ENCODE results near the gene MACROH2A2. TPM values are rescaled to one million over a fixed set of nuclear protein-coding genes. Genes with fewer than 3 reads are reported as not detected.
"Not testable (repeated sequence)": the region's sequence is repeated elsewhere in the genome, so short reads cannot be mapped to it uniquely, and the experiment has no call there.

MACROH2A2 gene
- total and polyA plus RNA-seq, 12 donors: 10.0 to 17.5 (median 12.7) TPM

- Histone ChIP-seq H3K27me3 (no peaks in the 10 kb centered on the region), H3K4me3 (no peak overlapping the region), H3K9me3 (no peaks in the 10 kb centered on the region), H3K27ac (no peak overlapping the region), H3K36me3 (peaks cover 0 to 84% (median 4%) of the 10 kb centered on the region in 9 donors), H3K4me1 (no peaks in the 10 kb centered on the region)
- intact Hi-C loops (cut with DNase I): no loop called here
- DNase-seq: no peak
- ATAC-seq: no peak
- TF ChIP-seq, protein P1, sequence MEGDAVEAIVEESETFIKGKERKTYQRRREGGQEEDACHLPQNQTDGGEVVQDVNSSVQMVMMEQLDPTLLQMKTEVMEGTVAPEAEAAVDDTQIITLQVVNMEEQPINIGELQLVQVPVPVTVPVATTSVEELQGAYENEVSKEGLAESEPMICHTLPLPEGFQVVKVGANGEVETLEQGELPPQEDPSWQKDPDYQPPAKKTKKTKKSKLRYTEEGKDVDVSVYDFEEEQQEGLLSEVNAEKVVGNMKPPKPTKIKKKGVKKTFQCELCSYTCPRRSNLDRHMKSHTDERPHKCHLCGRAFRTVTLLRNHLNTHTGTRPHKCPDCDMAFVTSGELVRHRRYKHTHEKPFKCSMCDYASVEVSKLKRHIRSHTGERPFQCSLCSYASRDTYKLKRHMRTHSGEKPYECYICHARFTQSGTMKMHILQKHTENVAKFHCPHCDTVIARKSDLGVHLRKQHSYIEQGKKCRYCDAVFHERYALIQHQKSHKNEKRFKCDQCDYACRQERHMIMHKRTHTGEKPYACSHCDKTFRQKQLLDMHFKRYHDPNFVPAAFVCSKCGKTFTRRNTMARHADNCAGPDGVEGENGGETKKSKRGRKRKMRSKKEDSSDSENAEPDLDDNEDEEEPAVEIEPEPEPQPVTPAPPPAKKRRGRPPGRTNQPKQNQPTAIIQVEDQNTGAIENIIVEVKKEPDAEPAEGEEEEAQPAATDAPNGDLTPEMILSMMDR (IDR thresholded peaks at IDR 0.05): no peak
Measured at GRCh38 chr10:70097459-70097858, 44.8 kb downstream of the MACROH2A2 start.

- intact Hi-C loops (cut with DNase I): loop anchor here in 1 of 10 donors (2.0 kb wide), 1 partner anchor 19 kb away; no protein-coding TSS in a partner anchor
- DNase-seq (no peak), ATAC-seq (no peak)
- Histone ChIP-seq H3K4me1 (no peaks in the 10 kb centered on the region), H3K9me3 (no peaks in the 10 kb centered on the region), H3K36me3 (peaks cover 0 to 82% (median 4%) of the 10 kb centered on the region in 9 donors), H3K27me3 (no peaks in the 10 kb centered on the region), H3K4me3 (no peak overlapping the region), H3K27ac (no peak overlapping the region)
- 88 to 96% methylated on average over 3 of the region's 3 CpGs for WGBS, 2 donors
- TF ChIP-seq, protein P1 (IDR thresholded peaks at IDR 0.05): no peak
Measured at GRCh38 chr10:70098271-70098670, 45.6 kb downstream of the MACROH2A2 start.

DNA sequence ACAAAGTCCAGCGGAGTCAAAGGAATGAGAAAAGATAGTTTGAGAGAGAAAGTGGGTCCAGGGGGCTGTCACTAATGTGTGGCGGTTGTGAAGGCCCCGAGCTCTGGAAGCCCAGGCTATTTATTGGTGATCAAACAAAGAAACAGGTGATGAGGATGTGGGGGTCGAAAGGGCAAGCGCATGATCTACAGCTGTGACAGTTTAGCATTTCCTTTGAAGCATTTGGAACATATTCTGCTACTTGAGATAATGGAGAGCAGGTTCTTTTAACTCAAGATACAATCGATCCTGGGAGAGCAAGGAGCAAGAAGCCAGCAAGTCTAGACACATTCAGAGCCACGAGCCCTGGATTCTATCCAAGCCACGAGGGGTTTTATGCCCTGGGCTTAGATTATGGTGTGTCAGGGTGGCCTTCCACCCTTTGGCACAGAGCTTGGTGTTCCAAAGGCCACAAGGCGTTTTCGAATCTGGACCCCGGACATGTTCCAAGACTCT, 48.5 kb downstream of the MACROH2A2 start:
- WGBS, 2 donors: 85 to 87% methylated on average over 11 of the region's 11 CpGs
- DNase-seq; intact Hi-C loops (cut with DNase I); H3K27me3 ChIP-seq; H3K4me1 ChIP-seq; H3K27ac ChIP-seq; H3K4me3 ChIP-seq; ATAC-seq; H3K9me3 ChIP-seq: not testable (repeated sequence)
- H3K36me3 ChIP-seq: peaks cover 0 to 62% (median 0%) of the 10 kb centered on the region in 9 donors

GRCh38 chr10:70101668-70102067, 49.0 kb downstream of the MACROH2A2 start:
- Histone ChIP-seq H3K27ac (no peak overlapping the region), H3K9me3 (no peaks in the 10 kb centered on the region), H3K27me3 (no peaks in the 10 kb centered on the region), H3K4me3 (no peak overlapping the region), H3K36me3 (peaks cover 0 to 60% (median 0%) of the 10 kb centered on the region in 9 donors), H3K4me1 (no peaks in the 10 kb centered on the region)
- 66 to 81% methylated on average over 3 of the region's 3 CpGs for WGBS, 2 donors
- intact Hi-C loops (cut with DNase I): no loop called here
- no peak for DNase-seq
- no peak for ATAC-seq
- TF ChIP-seq, protein P1 (IDR thresholded peaks at IDR 0.05): no peak

GRCh38 chr10:70106958-70107791, 54.5 kb downstream of the MACROH2A2 start:
- ATAC-seq (peak in 3 of 8 donors; percentile 13 to 43 (median 18)), DNase-seq (no peak)
- WGBS, 2 donors: 71 to 74% methylated on average over 22 of the region's 22 CpGs
- Histone ChIP-seq H3K4me1 (no peaks in the 10 kb centered on the region), H3K9me3 (no peaks in the 10 kb centered on the region), H3K27ac (no peak overlapping the region), H3K4me3 (no peak overlapping the region), H3K36me3 (peaks cover 0 to 54% (median 10%) of the 10 kb centered on the region in 9 donors), H3K27me3 (no peaks in the 10 kb centered on the region)
- intact Hi-C loops (cut with DNase I): no loop called here
- TF ChIP-seq, protein P1 (IDR thresholded peaks at IDR 0.05): peak in 8 of 9 donors; percentile 8 to 51 (median 43)

Measured in heart right ventricle (tissue), 16 donors.